Measurements from ENCODE around the gene WRNIP1.

- TF ChIP-seq, protein P1, sequence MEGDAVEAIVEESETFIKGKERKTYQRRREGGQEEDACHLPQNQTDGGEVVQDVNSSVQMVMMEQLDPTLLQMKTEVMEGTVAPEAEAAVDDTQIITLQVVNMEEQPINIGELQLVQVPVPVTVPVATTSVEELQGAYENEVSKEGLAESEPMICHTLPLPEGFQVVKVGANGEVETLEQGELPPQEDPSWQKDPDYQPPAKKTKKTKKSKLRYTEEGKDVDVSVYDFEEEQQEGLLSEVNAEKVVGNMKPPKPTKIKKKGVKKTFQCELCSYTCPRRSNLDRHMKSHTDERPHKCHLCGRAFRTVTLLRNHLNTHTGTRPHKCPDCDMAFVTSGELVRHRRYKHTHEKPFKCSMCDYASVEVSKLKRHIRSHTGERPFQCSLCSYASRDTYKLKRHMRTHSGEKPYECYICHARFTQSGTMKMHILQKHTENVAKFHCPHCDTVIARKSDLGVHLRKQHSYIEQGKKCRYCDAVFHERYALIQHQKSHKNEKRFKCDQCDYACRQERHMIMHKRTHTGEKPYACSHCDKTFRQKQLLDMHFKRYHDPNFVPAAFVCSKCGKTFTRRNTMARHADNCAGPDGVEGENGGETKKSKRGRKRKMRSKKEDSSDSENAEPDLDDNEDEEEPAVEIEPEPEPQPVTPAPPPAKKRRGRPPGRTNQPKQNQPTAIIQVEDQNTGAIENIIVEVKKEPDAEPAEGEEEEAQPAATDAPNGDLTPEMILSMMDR (conservative IDR thresholded peaks at IDR 0.05 in 1 of 2, IDR thresholded peaks at IDR 0.05 in 1 of 2; ENCODE audit: low read depth in 1 of 2, low read length in 2 of 2) = peak in 1 of 2 donors; percentile 41
- TF ChIP-seq EZH2 (IDR thresholded peaks at IDR 0.05; ENCODE audit: low read length, missing control alignments) = no peak
These were observed 4.0 kb upstream of the WRNIP1 start for GRCh38 chr6:2760882-2761842.

Measured in fibroblast of lung (primary cell).